T47D (cell line): ENCODE measurements around the gene FNTB.

Source experiments
- DNase-seq, 2 experiments: peaks; one replicate each; pipeline versions ENCODE4 v3.0.0 to v3.0.0-alpha.2; 2011 to 2012; ENCODE audit warnings: low read depth in 1 of 2, low spot score in 1 of 2
- JUND ChIP-seq: IDR thresholded peaks from 2 replicates; pipeline ENCODE4 v1.6.1; 2012; ENCODE audit warnings: low read depth
- in situ Hi-C: cut with HindIII; loops from 2 replicates; pipeline ENCODE4 v1.10.0; 2016; ENCODE audit warnings: low sequenced_read_pairs, low pct_unique_long_range_greater_than_20kb

FNTB gene

GRCh38 chr14:65101631-65102440 lies 115.1 kb downstream of the FNTB start:
- DNase-seq = no peak
- TF ChIP-seq JUND = no peak
- in situ Hi-C loops = no loop called here

DNA sequence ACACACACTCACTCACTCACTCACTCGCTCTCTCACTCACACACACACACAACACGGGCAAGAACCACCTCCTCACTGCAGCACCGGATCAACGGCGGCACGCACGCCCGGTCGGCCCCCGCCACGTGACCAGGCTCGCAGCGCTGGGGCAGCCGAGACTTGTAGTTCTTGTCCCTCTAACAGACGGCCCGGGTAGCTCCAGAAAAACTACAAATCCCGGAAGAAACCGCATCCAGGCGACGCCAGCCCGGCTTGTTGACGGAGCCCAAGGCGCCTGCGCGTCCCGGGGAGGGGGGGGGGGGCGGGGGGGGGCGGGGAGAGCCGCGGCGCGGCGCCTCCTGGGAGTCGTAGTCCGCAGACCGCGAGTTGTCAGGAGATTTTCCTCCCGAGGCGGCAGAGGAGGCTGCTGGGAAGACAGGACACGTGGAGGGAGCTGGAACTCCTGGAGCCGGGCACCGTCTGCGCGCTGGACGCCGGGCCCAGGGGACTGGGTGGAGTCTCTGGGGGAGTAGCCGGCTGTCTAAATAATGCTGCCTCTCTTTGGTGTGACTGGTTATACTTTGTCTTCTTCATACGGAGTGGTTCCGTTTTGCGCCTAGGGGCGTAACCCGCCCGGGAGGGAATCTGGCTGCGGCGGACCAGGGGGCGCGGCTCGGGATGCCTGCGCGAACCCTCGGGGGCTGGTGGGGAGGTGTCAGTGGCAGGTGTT lies 115.9 kb downstream of the FNTB start, which contains the start of gene MAX:
MAX (minus strand) TSS at position 77 of the 709 bp plus-strand sequence. CDS start 178 bp downstream, outside the sequence.
- DNase-seq = peak; percentile 98 to 99
- TF ChIP-seq JUND = no peak
- in situ Hi-C loops = no loop called here

DNA sequence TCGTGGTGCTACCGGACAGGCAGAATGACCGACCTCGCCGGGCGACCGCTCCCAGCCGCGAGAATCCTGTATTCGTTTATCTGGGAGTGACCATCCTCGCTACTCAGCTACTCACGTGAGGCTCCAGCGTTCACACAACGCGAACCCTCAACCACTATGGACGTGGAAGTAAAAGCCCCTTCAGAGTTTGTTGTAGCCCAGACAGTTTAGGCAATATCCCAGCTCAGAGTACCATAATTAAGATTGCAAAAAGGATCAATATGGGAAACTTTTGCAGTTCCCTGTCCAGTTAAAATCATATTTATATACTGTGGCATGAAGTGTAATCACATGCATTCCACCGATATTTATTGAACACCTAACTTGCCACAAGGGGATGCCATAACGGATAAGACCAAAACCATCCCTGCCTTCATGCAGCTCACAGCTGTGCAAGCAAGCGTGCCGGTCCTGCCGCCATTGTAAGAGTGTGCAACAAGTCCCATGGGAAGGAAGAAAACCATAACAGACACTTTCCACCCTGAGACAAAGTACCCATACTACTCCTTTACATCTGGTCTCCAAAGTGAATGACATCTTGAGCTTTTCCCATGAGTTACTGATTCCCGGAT lies 116.6 kb downstream of the FNTB start:
- TF ChIP-seq JUND = no peak
- DNase-seq = peak in 1 of 2 experiments; percentile 69
- in situ Hi-C loops = no loop called here

- no peak for TF ChIP-seq JUND
- no peak for DNase-seq
- in situ Hi-C loops = no loop called here
Measured at GRCh38 chr14:65104791-65105190, 118.1 kb downstream of the FNTB start.

- DNase-seq = no peak
- in situ Hi-C loops = no loop called here
- TF ChIP-seq JUND = no peak
Measured at GRCh38 chr14:65106316-65106715, 119.6 kb downstream of the FNTB start.

DNA sequence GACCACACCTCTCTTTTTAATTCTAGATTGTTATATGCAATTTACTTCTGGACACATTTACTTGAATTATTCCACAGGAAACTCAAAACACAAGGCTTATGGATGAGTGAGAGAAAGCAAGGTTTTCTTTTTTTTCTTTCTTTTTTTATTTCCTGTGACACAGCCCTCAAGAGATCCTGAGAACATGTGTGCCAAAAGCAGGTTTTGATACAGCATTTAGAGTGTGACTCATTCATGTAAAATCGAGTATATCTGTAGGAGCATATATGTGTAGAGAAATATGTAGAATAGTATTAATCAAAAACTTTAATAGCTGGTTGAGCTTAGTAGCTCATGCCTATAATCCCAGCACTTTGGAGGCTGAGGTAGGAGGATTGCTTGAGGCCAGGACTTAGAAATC lies 120.0 kb downstream of the FNTB start:
- TF ChIP-seq JUND = no peak
- no peak for DNase-seq
- in situ Hi-C loops = no loop called here

DNA sequence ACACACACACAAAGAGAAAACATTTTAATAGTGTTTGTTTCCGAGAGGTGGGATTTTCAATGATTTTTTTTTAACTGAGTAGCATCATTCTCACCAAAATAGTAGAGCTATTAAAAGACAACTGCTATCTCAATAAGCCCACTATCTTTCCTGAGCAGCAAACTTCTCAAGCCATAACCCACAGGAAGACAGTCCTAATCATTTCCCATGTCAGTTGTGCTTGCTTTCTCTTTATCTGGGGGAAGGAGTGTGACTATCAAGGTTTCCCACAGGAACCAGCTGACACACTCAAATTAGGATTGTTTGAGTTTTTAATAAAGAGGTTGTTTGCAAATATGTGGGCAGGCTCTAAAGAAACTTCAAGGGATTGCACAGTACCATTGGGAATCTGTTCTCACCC lies 120.5 kb downstream of the FNTB start:
- TF ChIP-seq JUND = no peak

GRCh38 chr14:65109357-65109756 lies 122.7 kb downstream of the FNTB start:
- no peak for DNase-seq
- in situ Hi-C loops = no loop called here
- no peak for TF ChIP-seq JUND

More for the DNA sequence above, 120.5 kb downstream of the FNTB start:
- in situ Hi-C loops = no loop called here
- DNase-seq = no peak

- TF ChIP-seq JUND = no peak
- no peak for DNase-seq
- in situ Hi-C loops = no loop called here
Measured at GRCh38 chr14:65110525-65110924, 123.8 kb downstream of the FNTB start.
